Measurements from ENCODE around the gene POGK. TPM values are rescaled to one million over a fixed set of nuclear protein-coding genes. Genes with fewer than 3 reads are reported as not detected.
A peak's percentile ranks its signal among the peaks of the same experiment; 100 is the strongest.
"Not testable (repeated sequence)": the region's sequence is repeated elsewhere in the genome, so short reads cannot be mapped to it uniquely, and the experiment has no call there.

POGK gene
- polyA plus RNA-seq, 4 donors, result 41.9 to 49.7 (median 43.9) TPM

DNA sequence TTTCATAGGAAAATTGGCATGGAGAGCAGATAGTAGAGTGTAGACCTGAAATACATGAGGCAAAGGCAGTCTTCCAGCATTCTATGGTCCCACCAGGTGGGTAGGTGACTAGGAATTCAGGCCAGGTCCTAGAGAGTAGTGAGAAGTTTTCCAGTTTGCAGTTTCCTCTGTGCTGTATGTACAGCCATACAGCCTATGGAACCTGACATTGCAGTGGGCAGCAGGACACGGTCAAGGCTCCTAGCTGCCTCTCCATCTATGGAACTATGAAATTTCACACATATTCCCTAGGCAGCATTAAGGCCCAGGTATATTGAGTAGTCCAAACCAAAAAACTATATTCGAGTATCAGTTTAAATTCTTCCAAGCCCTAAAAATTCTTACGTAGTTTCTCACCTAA lies 16.3 kb downstream of the POGK start:
- no peak for DNase-seq (ENCODE audit: low read depth in 4 of 4, low spot score in 3 of 4)

DNA sequence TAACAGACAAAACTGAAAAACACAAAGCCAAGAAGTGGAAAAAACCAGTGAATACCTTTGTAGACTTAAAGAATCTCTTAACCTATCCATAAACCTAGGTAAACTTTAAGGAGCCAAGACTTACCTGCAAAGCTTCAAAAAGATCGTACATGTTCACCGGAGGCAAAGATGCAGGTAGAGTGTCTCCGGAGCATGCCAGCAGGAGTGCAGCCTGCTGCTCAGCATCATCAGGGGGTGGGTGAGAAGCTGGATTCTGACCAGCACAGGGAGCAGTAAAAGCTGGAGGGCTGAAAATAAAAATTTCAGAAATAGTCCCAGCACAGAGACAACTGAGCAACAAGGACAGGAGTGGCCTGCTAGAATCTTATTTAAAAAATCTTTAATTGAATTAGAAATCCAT lies 18.7 kb downstream of the POGK start:
- no peak for DNase-seq (ENCODE audit: low read depth in 4 of 4, low spot score in 3 of 4)

DNA sequence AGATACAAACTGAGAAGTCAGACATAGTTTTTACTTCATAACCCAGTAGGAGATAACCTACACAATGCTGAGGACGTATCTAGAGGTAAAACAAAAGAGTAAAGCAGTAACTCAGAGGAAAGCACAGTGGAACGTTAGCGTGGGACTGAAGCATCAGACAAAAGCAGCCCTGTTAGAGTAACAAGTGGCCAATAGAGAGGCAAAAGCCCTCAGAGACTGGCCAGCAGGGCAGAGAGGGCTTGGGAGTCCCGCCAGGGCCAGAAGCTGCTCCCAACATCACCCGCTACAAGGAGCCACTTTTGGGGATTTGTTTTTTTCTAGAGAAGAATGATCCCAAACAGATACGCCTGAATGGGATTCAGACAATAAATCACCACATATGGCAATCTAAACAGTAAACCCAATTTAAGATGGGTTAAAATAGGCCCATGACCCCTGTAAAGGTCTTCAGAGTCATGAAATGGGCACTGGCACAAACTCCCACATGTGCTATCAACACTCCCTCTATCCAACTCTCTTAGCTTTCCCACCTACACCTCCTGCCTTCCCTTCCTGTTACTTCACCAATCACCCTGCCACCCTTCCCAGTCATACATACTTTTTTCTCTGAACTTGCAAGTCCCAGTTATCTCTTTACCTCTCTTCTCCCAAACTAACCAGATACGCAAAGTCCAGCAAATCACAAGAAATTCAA lies 19.6 kb downstream of the POGK start:
- no peak for DNase-seq (ENCODE audit: low read depth in 4 of 4, low spot score in 3 of 4)

DNA sequence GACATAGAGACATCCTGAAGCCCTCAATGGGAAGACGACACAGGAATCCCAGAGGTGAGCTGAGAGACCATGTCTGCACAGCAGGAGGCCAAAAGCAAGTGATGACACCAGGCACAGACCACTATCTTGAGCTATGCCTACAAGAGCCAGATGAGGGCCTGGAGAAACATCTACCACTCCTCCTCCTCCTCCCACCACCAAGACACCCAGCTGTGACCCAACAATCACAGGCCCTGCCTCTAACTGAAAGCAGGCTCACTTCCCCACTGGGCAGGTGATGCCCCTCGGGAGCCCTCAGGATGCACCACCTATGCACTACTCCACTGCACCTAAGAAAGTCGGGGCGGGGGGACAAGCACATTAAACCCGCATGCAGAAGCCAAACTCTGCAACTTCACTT lies 20.3 kb downstream of the POGK start:
- no peak for DNase-seq (ENCODE audit: low read depth in 4 of 4, low spot score in 3 of 4)

DNA sequence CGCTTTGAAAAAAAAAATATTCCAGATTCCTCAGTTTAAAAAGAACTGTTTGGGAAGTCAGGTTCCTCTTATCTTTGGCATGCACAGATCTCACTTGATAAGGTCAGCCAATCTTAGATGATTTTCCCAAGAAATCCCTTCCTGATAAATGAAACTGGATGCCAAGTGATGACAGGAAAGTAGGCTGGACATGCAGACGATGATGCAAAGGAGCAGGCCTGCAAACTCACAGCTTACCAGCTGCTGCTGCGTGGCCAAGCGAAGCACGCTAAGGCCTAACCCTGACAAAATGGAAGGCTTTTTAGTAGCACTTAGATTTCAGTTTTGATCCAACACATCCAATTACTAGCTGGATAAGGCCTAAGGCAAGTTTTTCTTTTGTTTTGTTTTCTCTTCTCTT lies 26.7 kb downstream of the POGK start:
- DNase-seq (ENCODE audit: low read depth in 4 of 4, low spot score in 3 of 4), result no peak

DNA sequence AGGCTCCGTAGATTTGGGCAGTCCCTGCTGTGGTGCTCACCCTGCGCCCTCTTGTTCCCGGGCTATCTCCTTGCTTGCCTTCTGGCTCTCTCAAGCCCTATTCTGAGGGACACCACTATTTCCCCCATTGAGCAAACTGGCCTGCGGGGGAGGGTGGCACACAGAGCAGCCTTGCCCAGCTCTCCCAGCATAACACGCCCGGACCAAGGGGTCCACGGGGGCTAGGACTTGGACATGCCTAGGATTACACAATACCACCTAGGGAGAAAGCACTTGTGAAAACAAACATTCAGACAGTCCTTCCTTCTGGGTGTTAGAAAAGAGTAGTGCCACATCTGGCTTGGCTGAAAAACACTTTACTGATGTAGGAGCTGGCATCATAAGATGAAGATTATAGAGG lies 29.4 kb downstream of the POGK start:
- DNase-seq (ENCODE audit: low read depth in 4 of 4, low spot score in 3 of 4), result no peak

DNA sequence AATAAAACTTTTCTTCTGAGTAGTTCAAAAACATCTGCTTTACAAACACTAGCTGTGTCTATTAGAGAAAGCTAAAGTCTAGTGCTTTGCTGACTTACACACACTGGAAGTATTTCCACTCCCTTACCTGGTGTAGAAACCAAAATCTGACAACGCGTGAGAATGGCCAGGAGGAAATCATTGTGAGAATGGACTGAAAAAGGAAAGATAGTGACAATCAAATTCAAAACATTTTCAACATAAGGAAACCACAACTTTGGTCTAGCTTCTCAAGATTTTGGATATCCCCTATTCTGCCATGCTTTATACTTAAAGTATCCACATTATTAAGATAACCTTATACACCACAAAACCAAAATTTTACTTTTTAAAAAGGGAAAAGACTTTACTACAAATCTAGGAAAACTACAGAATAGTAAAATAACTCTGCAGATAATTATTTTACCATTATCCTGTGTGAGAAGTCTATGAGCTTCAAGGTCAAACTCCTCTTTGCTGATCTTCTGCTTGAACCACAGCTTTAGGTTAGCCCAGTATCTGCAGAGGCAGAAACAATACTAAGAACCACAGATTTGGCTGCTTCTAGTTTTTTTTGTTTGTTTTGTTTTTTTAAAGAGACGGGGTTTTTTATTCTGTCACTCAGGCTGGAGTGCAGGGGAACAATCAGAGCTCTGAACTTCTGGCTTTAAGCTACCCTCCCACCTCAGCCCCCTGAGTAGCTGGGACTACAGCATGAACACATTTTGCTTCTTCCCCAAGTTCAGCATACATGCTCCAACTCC lies 30.2 kb downstream of the POGK start:
- DNase-seq (ENCODE audit: low read depth in 4 of 4, low spot score in 3 of 4), result no peak

DNA sequence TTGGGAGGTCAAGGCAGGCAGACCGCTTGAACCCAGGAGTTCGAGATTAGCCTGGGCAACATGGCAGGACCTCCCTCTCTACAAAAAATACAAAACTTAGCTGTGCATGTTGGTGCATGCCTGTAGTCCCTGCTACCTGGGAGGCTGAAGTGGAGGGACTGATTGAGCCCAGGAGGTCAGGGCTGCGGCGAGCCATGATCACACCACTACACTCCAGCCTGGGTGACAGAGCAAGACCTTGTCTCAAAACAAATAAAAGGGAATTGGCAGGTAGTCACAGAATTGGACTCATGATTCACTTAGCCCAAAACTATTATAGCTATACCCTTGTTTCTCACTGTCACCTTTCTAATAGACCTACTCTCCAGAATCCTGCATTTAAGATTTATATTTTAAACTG lies 31.3 kb downstream of the POGK start:
- DNase-seq (ENCODE audit: low read depth in 4 of 4, low spot score in 3 of 4), result no peak

DNA sequence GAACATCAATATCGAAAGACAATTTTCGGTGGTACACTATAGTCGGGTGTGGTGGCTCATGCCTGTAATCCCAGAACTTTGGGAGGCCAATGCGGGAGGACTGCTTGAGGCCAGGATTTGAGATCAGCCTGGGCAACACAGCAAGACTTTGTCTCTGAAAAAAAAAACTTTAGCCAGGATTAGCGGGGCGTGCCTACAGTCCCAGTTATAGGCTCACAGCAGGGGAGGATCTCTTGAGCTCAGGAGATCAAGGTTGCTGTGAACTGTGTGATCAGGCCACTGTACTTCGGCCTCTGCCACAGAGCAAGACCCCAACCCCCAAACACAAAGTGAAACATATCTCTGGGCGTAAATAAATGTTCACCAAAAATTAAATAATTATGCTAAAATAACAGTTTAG lies 35.2 kb downstream of the POGK start:
- no peak for DNase-seq (ENCODE audit: low read depth in 4 of 4, low spot score in 3 of 4)

DNA sequence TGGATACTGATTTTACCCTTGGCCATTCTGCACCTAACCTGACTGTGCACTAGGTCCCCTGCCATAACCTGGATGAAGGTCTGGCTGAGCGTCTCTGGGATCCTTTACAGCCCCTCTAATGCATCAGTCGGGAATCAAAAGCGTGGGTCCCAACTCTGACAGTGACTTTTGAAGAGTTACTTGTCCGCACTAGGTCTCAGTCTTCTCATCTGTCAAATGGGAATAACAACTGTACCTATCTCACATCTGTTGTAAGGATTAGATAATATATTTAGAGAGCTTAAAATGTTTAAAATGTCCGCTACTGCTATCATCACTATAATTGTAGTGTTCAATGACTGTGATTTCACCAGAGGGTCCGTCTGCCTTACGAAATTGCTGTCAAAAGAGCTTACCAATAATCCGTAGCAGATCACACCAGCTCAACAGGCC lies 36.0 kb downstream of the POGK start:
- peak in 1 of 4 donors; percentile 12 for DNase-seq (ENCODE audit: low read depth in 4 of 4, low spot score in 3 of 4)

DNA sequence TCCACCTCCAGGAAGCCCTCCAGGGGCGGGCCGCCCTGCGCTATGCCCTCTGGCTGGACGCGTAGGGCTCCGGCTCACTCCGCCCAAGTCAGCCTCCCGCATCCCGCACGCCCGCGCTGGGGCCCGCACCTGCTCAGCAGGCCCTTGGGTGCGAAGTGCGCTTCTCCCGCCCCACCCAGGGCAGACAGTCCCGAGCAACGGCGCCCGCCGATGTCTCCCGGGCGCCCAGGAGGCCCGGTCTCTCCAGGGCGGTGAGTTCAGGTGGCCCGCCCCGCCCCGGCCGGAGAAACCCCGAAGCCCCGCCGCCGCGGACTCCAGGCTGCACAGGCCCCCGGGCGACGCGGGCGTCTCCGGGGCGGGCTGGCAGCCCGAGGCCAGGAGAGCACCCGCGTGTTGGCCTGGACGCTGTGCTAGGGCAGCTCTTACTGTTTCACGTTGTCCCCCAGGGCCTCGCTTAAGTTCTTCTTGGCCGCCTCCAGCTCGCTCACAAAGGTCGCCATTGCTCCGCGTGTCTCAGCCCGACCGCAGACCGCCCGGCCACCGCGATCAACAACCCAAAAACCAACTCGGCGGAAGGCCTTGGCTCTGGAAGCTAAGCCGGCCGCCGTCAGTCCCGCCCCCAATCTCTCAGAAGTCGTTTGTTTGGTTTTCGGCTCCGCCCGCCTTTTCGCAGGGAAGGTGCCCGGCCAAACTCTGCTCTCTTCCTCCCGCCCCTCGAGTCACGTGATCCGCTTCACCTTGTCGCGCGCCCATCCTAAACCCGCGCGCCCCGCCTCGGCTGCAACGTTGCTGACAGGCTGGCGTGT lies 36.7 kb downstream of the POGK start, which contains the start of gene TADA1:
Gene TADA1, minus strand, starts transcription at position 531 of the 806 bp plus-strand sequence. Its CDS starts 31 bp downstream, at position 500.
- DNase-seq (ENCODE audit: low read depth in 4 of 4, low spot score in 3 of 4), result peak; percentile 87 to 97 (median 95)

DNA sequence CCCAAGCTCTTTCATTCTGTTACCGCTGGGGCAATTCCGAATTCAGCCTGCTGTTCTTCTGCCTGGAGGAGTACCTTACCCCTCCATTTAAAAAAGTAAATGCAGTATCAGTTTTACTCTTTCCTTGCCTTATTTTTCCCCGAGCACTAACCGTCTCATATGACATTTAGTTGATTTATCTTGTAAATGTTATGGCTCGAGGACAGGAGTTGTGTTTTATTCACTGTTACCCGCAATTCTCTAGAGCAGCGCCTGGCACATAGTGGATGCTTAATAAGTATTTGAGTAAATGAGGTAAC lies 37.2 kb downstream of the POGK start:
- no peak for DNase-seq (ENCODE audit: low read depth in 4 of 4, low spot score in 3 of 4)

DNA sequence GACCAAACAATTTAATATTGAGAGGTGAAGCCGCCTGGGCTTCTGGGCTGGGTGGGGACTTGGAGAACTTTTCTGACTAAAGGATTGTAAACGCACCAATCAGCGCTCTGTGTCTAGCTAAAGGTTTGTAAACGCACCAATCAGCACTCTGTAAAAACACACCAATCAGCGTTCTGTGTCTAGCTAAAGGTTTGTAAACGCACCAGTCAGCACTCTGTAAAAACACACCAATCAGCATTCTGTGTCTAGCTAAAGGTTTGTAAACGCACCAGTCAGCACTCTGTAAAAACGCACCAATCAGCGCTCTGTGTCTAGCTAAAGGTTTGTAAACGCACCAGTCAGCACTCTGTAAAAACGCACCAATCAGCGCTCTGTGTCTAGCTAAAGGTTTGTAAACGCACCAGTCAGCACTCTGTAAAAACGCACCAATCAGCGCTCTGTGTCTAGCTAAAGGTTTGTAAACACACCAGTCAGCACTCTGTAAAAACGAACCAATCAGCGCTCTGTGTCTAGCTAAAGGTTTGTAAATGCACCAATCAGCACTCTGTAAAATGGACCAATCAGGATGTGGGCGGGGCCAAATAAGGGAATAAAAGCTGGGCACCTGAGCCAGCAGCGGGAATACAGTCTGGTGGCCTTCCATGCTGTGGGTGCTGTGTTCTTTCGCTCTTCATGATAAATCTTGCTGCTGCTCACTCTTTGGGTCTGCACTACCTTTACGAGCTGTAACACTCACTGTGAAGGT lies 39.1 kb downstream of the POGK start:
- DNase-seq (ENCODE audit: low read depth in 4 of 4, low spot score in 3 of 4), result not testable (repeated sequence)

DNA sequence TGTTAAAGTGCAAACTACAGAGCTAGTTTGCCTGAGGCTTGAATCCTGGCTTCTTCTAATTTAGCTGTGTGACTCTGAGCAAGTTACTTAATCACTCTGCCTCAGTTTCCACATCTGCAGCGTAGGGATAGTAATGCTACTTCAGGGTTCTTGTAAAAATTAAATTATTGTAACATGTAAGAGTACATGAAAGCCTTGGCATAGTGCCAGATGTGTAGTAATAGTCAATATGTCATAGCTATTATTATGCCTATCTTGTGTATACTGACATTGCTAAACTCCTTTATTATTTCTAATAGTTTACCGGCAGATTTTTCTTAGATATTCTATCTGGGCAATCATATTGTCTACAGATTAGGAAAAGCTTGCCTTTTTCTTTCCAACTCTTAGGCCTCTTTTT lies 43.6 kb downstream of the POGK start:
- DNase-seq (ENCODE audit: low read depth in 4 of 4, low spot score in 3 of 4), result no peak

DNA sequence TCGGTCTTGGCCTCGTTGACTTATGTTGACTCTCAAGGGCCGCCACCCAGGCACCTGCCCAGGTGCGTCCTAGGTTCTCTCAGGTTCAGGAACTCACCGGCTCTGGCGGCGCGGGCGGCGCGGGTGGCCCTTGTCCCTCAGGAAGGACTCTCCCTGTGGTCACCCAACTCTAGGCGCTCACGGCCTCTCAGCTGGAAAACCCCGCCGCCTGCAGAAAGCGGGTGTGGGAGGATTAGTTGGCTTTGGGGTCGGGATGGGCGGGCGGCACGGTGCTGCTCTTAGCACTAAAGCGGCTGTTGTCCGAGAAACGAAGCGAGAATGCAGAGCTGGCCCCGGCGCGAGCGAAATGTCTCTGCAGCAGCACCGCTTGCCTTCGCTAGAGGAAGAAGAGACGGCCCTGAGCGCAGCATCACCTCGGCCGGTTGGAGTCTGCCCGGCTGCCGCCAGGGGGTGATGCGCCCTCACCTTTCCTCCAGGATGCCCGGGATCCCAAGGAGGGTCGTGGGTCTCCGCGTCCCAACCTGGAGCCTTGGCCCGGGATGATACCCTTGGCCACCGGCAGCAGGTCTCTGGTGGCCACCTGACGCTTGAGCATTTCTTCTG lies 44.9 kb downstream of the POGK start:
- DNase-seq (ENCODE audit: low read depth in 4 of 4, low spot score in 3 of 4), result peak in 3 of 4 donors; percentile 23 to 35 (median 26)

DNA sequence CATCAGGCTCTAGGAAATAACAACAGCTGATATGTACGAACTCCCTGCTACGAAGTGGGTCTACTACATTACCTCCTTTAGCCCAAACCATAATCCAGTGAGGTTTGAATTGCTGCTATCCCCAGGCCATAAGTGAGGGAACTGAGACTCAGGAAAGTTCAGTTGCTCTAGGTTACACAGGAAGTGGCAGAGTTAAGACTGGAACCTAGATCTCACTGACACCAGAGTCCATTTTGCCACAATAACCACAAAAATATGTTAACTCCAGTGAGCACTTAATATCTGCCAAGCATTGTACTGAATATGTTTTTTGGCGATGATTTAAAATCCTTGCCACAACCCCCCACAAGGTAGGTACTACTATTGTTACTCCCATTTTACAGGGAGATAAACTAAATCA lies 45.7 kb downstream of the POGK start:
- DNase-seq (ENCODE audit: low read depth in 4 of 4, low spot score in 3 of 4), result no peak

DNA sequence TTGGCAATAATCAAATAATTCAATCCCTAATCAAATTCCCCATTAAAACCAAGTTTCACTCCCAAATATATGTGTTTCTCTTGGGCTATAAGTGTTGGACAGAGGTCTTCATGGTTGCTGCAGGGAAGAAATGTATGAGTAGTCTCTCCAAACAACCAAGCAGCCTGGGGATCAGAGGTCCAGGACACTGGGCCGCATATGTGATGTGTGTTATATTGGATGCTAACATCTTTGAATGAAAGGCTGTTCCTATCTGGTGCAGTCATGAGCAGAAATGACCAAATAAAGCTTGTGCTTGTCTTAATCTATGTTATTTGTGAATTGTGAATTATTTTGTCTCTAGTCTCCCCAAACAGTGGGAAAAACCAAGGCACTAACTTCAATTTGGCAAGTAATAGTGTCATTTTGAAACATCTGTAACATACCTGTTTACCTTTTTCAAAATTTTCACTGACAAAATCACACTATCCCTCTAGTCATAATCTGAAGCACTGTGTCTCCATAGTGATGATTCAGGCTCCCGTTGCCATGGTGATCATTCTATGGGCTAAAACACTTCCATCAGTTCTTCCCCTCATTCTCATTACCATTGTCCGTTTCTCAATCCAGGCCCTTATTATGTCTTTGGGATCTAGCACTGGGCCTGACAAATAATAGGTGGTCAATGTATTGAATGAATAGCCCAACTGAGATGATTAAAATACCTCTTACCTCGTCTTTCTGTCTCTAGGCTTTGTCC lies 49.3 kb downstream of the POGK start:
- DNase-seq (ENCODE audit: low read depth in 4 of 4, low spot score in 3 of 4), result no peak

DNA sequence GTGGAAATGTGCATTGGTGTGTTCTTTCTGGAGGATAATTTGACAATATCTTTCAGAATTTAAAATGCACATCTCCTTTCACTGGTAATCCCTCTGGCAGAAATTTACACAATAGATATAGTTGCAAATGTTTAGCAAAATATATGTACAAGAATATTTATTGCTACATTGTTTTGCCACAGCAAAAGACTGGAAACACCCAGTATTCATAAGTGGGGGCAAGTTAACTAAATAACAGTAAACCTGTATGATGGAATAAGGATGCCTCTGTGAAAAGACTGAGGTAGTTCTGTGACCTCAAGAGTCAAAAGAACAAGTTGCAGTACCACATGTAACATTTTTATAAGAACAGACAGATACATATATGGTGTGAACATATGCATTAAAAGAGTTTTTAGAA lies 50.5 kb downstream of the POGK start:
- DNase-seq (ENCODE audit: low read depth in 4 of 4, low spot score in 3 of 4), result no peak

DNA sequence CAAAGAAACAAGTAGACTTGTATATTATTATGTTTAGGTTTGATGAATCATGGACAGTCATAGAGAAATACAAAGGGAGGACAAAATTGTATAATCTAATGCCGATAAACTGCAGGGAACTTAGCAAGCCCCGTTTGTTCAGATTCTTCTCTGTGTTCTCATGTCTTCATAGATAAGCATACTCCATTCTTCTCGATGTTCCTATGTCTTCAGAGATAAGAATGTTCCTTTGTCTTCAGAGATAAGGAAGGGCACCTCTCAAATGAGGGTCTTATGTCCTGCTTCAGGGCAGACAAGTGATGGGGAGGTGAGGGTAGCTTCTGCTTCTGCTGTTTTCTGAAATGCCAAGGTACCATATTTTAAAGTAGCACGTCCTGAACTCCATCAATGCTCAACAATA lies 56.5 kb downstream of the POGK start:
- no peak for DNase-seq (ENCODE audit: low read depth in 4 of 4, low spot score in 3 of 4)

DNA sequence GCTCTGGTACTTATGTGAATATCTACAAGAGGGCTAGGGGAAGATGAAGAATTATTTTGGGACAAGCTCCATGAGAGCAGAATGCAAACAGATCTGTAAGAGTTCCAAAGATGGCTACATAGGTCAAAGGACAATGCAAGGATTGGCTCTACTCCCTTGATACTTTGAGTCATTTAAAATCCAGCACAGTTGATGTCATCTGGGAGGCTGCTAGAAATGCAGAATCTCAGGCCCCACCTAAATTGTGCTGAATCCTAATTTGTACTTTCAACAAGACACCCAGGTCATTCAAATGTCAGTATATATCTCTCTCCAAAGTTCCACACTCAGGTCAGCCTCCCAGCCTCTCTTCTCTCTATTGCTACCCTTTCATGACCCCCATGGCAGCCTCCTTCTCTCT lies 60.5 kb downstream of the POGK start:
- DNase-seq (ENCODE audit: low read depth in 4 of 4, low spot score in 3 of 4), result no peak
